GM23338 (cell line): ENCODE data around the gene CDKN2AIPNL.

ENCODE experiments used
- CREB1 ChIP-seq: fragments of 250-450 bp; sonication (Bioruptor Pico); IDR thresholded peaks from 2 replicates; pipeline ENCODE4 v1.5.0; 2020; ENCODE audit warnings: low read depth, mild to moderate bottlenecking, moderate library complexity
- CTCF ChIP-seq, 2 experiments: fragments of 200-600 bp in 1 of 2; sonication (generic) in 1 of 2; conservative IDR thresholded peaks; 2 replicates each; pipeline versions ENCODE4 v1.5.1 to v1.6.1; 2016 to 2017; ENCODE audit warnings: antibody characterized with exemption in 2 of 2, low read depth in 2 of 2, mild to moderate bottlenecking in 2 of 2, moderate library complexity in 1 of 2
- ETS1 ChIP-seq: IDR thresholded peaks from 2 replicates; pipeline ENCODE4 v1.6.1; 2016; ENCODE audit warnings: antibody characterized with exemption
- EZH2 ChIP-seq: fragments of 200-600 bp; sonication (generic); IDR thresholded peaks from one replicate; pipeline ENCODE4 v1.8.0; 2017; ENCODE audit warnings: antibody characterized with exemption, mild to moderate bottlenecking, low read depth; ENCODE audit not compliant: unreplicated experiment
- EZH2phosphoT487 ChIP-seq: fragments of 200-600 bp; sonication (generic); IDR thresholded peaks from one replicate; pipeline ENCODE4 v1.8.1; 2018; ENCODE audit warnings: antibody characterized with exemption; ENCODE audit not compliant: unreplicated experiment
- JUNB ChIP-seq: IDR thresholded peaks from one replicate; pipeline ENCODE4 v1.6.1; 2016; ENCODE audit warnings: antibody characterized with exemption; ENCODE audit not compliant: unreplicated experiment
- NANOG ChIP-seq: IDR thresholded peaks from 2 replicates; pipeline ENCODE4 v1.6.1; 2016; ENCODE audit warnings: antibody characterized with exemption, borderline replicate concordance
- POLR2AphosphoS5 ChIP-seq: IDR thresholded peaks from 2 replicates; pipeline ENCODE4 v1.6.1; 2016; ENCODE audit warnings: antibody characterized with exemption, low read depth
- REST ChIP-seq: IDR thresholded peaks from one replicate; pipeline ENCODE4 v1.6.1; 2018; ENCODE audit warnings: antibody characterized with exemption; ENCODE audit not compliant: unreplicated experiment
- STAT1 ChIP-seq: IDR thresholded peaks from one replicate; pipeline ENCODE4 v1.6.1; 2016; ENCODE audit warnings: antibody characterized with exemption; ENCODE audit not compliant: unreplicated experiment
- ZNF114 ChIP-seq: fragments of 250-450 bp; sonication (Bioruptor Pico); IDR thresholded peaks from 2 replicates; pipeline ENCODE4 v1.5.0; 2020; ENCODE audit warnings: mild to moderate bottlenecking, moderate library complexity
- ZNF331 ChIP-seq: fragments of 250-450 bp; sonication (Bioruptor Pico); IDR thresholded peaks from 2 replicates; pipeline ENCODE4 v1.5.0; 2020; ENCODE audit warnings: low read depth, mild to moderate bottlenecking, moderate library complexity
- ZNF462 ChIP-seq: fragments of 250-450 bp; sonication (Bioruptor Pico); IDR thresholded peaks from 2 replicates; pipeline ENCODE4 v1.5.0; 2020; ENCODE audit warnings: mild to moderate bottlenecking, moderate library complexity

GRCh38 chr5:134456825-134457224 lies 45.1 kb upstream of the CDKN2AIPNL start:
- TF ChIP-seq ZNF114 (CRISPR knock-in tag) (no peak), CTCF (conservative IDR thresholded peaks at IDR 0.05; ENCODE audit: low read depth in 2 of 2) (no peak), EZH2 (no peak), EZH2phosphoT487 (no peak), REST (no peak), CREB1 (CRISPR knock-in tag) (no peak), POLR2AphosphoS5 (no peak), NANOG (no peak), JUNB (no peak), ETS1 (no peak), ZNF331 (no peak), STAT1 (no peak), ZNF462 (CRISPR knock-in tag) (no peak)
